ENCODE measurements around the gene CCDC9B.

CCDC9B gene

GRCh38 chr15:40344217-40344616 is 3.5 kb upstream of the CCDC9B start:
- no peak for DNase-seq

- DNase-seq, result no peak
Measured at GRCh38 chr15:40343512-40343911, 2.8 kb upstream of the CCDC9B start.

- no peak for DNase-seq
Measured at GRCh38 chr15:40342416-40343320, 1.9 kb upstream of the CCDC9B start.

GRCh38 chr15:40340038-40340739 is 550 bp downstream of the CCDC9B start:
- no peak for DNase-seq

GRCh38 chr15:40339621-40339945 is 1.2 kb downstream of the CCDC9B start:
- DNase-seq, result no peak

GRCh38 chr15:40338921-40339620 is 1.7 kb downstream of the CCDC9B start:
- DNase-seq, result no peak

GRCh38 chr15:40338041-40338657 is 2.6 kb downstream of the CCDC9B start:
- DNase-seq, result peak; percentile 56

- DNase-seq, result no peak
Measured at GRCh38 chr15:40337597-40337996, 3.1 kb downstream of the CCDC9B start.

GRCh38 chr15:40336744-40337122 is 4.0 kb downstream of the CCDC9B start:
- DNase-seq, result no peak

- DNase-seq, result no peak
Measured at GRCh38 chr15:40335938-40336743, 4.6 kb downstream of the CCDC9B start.

GRCh38 chr15:40334941-40335795 is 5.6 kb downstream of the CCDC9B start:
- DNase-seq, result no peak

GRCh38 chr15:40334541-40334940 is 6.2 kb downstream of the CCDC9B start:
- no peak for DNase-seq

- no peak for DNase-seq
Measured at GRCh38 chr15:40333922-40334492, 6.7 kb downstream of the CCDC9B start.

GRCh38 chr15:40332113-40332781 is 8.5 kb downstream of the CCDC9B start:
- no peak for DNase-seq

GRCh38 chr15:40331637-40332036 is 9.1 kb downstream of the CCDC9B start:
- DNase-seq, result no peak

- no peak for DNase-seq
Measured at GRCh38 chr15:40331026-40331425, 9.7 kb downstream of the CCDC9B start.

GRCh38 chr15:40330368-40330836 is 10.3 kb downstream of the CCDC9B start:
- no peak for DNase-seq

GRCh38 chr15:40329804-40330203 is 10.9 kb downstream of the CCDC9B start:
- DNase-seq, result no peak

GRCh38 chr15:40328751-40329150 is 12.0 kb downstream of the CCDC9B start:
- no peak for DNase-seq

GRCh38 chr15:40328176-40328575 is 12.6 kb downstream of the CCDC9B start:
- no peak for DNase-seq

Measured in NCI-H1048 (cell line).